ENCODE measurements around the gene KRTAP2-4. TPM values are rescaled to one million over a fixed set of nuclear protein-coding genes. Genes with fewer than 3 reads are reported as not detected.

Gene KRTAP2-4
- total RNA-seq (2021; ENCODE audit: unreplicated experiment) (0.76 TPM), Bru-seq, nascent RNA (percentile 42 among the genes with signal in this experiment), BruChase-seq, experiment 1, labeled RNA remaining after a 6-hour chase (percentile 59 among the genes with signal in this experiment), BruChase-seq, experiment 2, labeled RNA remaining after a 2-hour chase (percentile 68 among the genes with signal in this experiment)
- polyA plus RNA-seq (2012) = 0.56 and 1.3 TPM in 2 replicates
- long read RNA-seq = 0 reads

- Histone ChIP-seq H2AFZ (ENCODE audit: low read depth, low read length, poor library complexity, severe bottlenecking) (no peak within 1 kb of the TSS), H3K4me1 (ENCODE audit: control insufficient read depth in 1 of 2, insufficient read depth in 2 of 2, low read length in 2 of 2) (peaks cover 25 to 72% of the 10 kb centered on the region in 2 experiments), H3K9me2 (ENCODE audit: insufficient read depth) (no peaks in the 10 kb centered on the region), H3K27ac (ENCODE audit: low read depth, low read length) (peak within 1 kb of the TSS; percentile 37), H3K4me2 (ENCODE audit: low read length) (peak within 1 kb of the TSS; percentile 12; the same call in 1 of the 2 replicates), H3K27me3 (ENCODE audit: insufficient read depth, low read length) (no peaks in the 10 kb centered on the region), H3K9me3 (ENCODE audit: control insufficient read depth in 1 of 2, insufficient read depth in 1 of 2, low read depth in 1 of 2, low read length in 2 of 2) (no peaks in the 10 kb centered on the region; a peak in 1 of 4 replicates), H3K36me3 (ENCODE audit: control insufficient read depth in 1 of 2, insufficient read depth in 2 of 2, low read length in 2 of 2) (peaks cover 0 to 30% of the 10 kb centered on the region in 2 experiments; a peak in 2 of 4 replicates), H3K9ac (ENCODE audit: low read length) (0 out of 2 replicates have a peak within 1 kb of the TSS, but pooled peaks have one; percentile 2), H4K20me1 (ENCODE audit: insufficient read depth) (no peaks in the 10 kb centered on the region), H3K4me3 (replicated peaks in 1 of 2; ENCODE audit: low read depth in 1 of 2, low read length in 2 of 2) (no peak within 1 kb of the TSS), H3K79me2 (ENCODE audit: insufficient read depth, low read length) (no peaks in the 10 kb centered on the region)
- BruUV-seq (replicated peaks) = no TSS peak
- DNase-seq (ENCODE audit: low read depth, low spot score) = peak; percentile 78
- ChIA-PET RAD21 (ENCODE audit: low non-redundant PET in 1 of 2, low total read pairs in 2 of 2, uncharacterized antibody in 2 of 2, unreplicated experiment in 2 of 2) (no interaction called here), POLR2A (no interaction called here), CTCF (no interaction called here)
- intact Hi-C loops (cut with micrococcal nuclease) = no loop called here
- ATAC-seq = peak; percentile 79
- no peak for TF ChIP-seq ZBTB33 (IDR thresholded peaks at IDR 0.05; ENCODE audit: extremely low read depth, insufficient replicate concordance, low read length)
- peak; percentile 87 for TF ChIP-seq FOSL1 (IDR thresholded peaks at IDR 0.05; ENCODE audit: low read depth)
- TF ChIP-seq YY1 (IDR thresholded peaks at IDR 0.05; ENCODE audit: extremely low read depth, insufficient replicate concordance, low read depth, low read length) = no peak
- TF ChIP-seq JUND (IDR thresholded peaks at IDR 0.05) = peak; percentile 87
- TF ChIP-seq REST (IDR thresholded peaks at IDR 0.05; ENCODE audit: low read depth) = no peak
- TF ChIP-seq POLR2AphosphoS5 (IDR thresholded peaks at IDR 0.05; ENCODE audit: low read depth, low read length) = peak; percentile 40
- TF ChIP-seq POLR2A (IDR thresholded peaks at IDR 0.05; ENCODE audit: borderline replicate concordance, extremely low read depth, insufficient read depth, insufficient read length) = no peak
- no peak for TF ChIP-seq EGR1 (IDR thresholded peaks at IDR 0.05; ENCODE audit: low read depth)
- TF ChIP-seq CTCF (IDR thresholded peaks at IDR 0.05 in 2 of 3, conservative IDR thresholded peaks at IDR 0.05 in 1 of 3; ENCODE audit: borderline replicate concordance in 1 of 3, insufficient read depth in 1 of 3, low read depth in 2 of 3, low read length in 2 of 3) = no peak
- TF ChIP-seq EZH2 (IDR thresholded peaks at IDR 0.05) = no peak
- TF ChIP-seq SP1 (IDR thresholded peaks at IDR 0.05; ENCODE audit: low read depth) = peak; percentile 93
- TF ChIP-seq CEBPB (IDR thresholded peaks at IDR 0.05; ENCODE audit: low read depth) = peak; percentile 97
- TF ChIP-seq SIN3A (IDR thresholded peaks at IDR 0.05; ENCODE audit: low read depth) = peak; percentile 38; the same call in 1 of the 2 replicates
- TF ChIP-seq CBX3 (IDR thresholded peaks at IDR 0.05; ENCODE audit: low read depth) = peak; percentile 98
- TF ChIP-seq MAX (IDR thresholded peaks at IDR 0.05) = peak; percentile 98
- peak; percentile 28; the same call in 1 of the 2 replicates for TF ChIP-seq RAD21 (IDR thresholded peaks at IDR 0.05; ENCODE audit: low read depth)
- TF ChIP-seq ZNF274 (IDR thresholded peaks at IDR 0.05; ENCODE audit: low read depth, low read length) = no peak
- TF ChIP-seq ZFX (IDR thresholded peaks at IDR 0.05) = no peak
- no peak for TF ChIP-seq EZH2phosphoT487 (IDR thresholded peaks at IDR 0.05; ENCODE audit: borderline replicate concordance)
Measured at GRCh38 chr17:41065829-41066624, at the start of gene KRTAP2-4. KRTAP2-4 (minus strand) TSS chr17:41065879; CDS start chr17:41065845, 34 bp downstream.
